Measurements from ENCODE around the gene CLDN6.

DNA sequence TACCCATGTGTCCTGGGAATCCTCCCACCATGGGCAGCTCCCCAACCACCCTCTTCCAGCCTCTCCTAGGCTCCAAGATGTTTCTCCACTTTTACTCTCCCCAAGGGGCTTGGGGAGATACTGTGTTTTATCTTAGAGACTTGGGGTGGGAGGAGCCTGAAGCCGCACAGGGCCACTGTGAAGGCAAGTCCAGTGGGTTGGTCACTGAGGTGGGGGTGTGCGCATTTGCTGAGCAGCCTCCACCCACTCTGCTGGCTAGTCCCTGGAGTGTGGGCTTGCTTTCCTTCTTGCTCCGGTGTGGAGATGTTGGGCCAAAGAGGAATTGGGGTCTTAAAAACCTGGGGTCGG lies 9.3 kb downstream of the CLDN6 start:
- TF ChIP-seq CTCF (IDR thresholded peaks at IDR 0.05; ENCODE audit: low read length) (no peak), EZH2 (IDR thresholded peaks at IDR 0.05; ENCODE audit: borderline replicate concordance, low read length) (no peak)

Measured in OCI-LY1 (cell line).